Umbilical cord (tissue), 2 donors: Measurements from ENCODE around the gene MORN3. TPM values are rescaled to one million over a fixed set of nuclear protein-coding genes. Genes with fewer than 3 reads are reported as not detected.
A peak's percentile ranks its signal among the peaks of the same experiment; 100 is the strongest.
"Not testable (repeated sequence)": the region's sequence is repeated elsewhere in the genome, so short reads cannot be mapped to it uniquely, and the experiment has no call there.

Source experiments
- DNase-seq: peaks from one replicate; pipeline ENCODE4 v3.0.0-alpha.2; 2015; ENCODE audit warnings: low spot score
- total RNA-seq: library from RNA; depleted of rRNA; stranded (reverse); fragments of >200 nt; gene quantifications from one replicate; pipeline ENCODE4 v1.2.3, GENCODE V29; 2014; ENCODE audit warnings: low replicate concordance; ENCODE audit not compliant: insufficient read depth

The MORN3 gene
- total RNA-seq, 1 donor from 2014 or later, result 1.9 TPM

DNA sequence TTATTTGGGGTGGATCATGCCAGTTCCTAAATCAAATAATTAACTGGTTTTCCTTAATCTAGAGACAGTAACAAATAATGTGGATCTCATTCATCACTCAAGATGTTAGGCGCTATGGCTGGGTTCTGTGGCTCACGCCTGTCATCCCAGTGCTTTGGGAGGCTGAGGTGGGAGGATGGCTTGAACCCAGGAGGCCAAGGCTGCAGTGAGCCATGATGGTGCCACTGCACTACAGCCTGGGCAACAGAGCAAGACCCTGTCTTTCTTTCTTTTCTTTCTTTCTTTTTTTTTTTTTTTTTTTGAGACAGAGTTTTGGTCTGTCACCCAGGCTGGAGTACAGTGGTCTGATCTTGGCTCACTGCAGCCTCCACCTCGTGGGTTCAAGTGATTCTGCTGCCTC lies 23.3 kb upstream of the MORN3 start:
- not testable (repeated sequence) for DNase-seq

DNA sequence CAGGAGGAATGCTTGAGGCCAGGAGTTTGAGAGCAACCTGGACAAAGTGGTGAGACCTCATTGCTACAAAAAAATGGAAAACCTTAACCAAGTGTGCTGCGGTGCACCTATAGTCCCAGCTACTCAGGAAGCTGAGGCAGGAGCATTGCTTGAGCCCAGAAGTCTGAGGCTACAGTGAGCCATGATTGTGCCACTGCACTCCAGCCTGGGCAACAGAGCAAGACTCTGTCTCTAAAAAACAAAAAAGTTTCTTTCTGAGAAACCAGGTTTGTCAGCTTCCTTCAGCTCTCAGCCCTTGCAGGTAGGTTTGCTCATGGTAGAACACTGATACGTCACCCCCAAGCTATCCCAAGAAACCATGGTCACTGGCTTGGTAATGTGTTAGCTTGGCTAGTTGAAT lies 20.0 kb upstream of the MORN3 start:
- DNase-seq, result no peak

DNA sequence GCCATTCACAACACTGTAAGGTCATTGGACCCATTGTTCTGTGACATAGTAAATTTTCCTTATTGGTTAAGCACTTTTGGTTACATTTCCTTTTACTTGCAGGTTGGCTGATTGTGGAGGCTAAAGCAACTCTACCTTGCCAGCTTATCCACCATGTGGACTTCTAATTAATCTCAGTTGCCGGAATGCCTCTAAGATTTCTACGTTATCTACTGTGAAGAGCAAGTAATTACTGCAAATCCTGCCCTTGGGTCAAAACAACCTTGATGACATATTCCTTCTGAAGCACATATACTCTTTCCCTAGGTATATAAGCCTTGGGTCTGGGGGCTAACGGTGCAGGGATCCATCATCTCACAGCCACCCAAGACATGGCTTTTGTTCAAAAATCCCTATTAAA lies 19.5 kb upstream of the MORN3 start:
- no peak for DNase-seq

DNA sequence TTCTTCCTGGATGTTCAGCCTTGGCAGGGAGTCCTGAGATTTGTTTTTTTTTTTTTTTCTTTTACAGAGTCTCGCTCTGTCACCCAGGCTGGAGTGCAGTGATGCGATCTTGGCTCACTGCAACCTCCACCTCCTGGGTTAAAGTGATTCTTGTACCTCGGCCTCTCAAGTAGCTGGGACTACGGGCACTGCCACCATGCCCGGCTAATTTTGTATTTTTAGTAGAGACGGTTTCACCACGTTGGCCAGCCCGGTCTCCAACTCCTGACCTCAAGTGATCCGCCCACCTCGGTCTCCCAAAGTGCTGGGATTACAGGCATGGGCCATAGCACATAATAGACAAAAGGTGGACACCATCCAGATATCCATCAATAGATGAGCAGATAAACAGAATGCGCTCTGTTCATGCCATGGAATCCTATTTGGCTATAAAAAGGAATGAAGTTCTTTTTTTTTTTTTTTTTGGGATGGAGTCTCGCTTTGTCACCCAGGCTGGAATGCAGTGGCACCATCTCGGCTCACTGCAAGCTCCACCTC lies 10.3 kb upstream of the MORN3 start:
- not testable (repeated sequence) for DNase-seq

DNA sequence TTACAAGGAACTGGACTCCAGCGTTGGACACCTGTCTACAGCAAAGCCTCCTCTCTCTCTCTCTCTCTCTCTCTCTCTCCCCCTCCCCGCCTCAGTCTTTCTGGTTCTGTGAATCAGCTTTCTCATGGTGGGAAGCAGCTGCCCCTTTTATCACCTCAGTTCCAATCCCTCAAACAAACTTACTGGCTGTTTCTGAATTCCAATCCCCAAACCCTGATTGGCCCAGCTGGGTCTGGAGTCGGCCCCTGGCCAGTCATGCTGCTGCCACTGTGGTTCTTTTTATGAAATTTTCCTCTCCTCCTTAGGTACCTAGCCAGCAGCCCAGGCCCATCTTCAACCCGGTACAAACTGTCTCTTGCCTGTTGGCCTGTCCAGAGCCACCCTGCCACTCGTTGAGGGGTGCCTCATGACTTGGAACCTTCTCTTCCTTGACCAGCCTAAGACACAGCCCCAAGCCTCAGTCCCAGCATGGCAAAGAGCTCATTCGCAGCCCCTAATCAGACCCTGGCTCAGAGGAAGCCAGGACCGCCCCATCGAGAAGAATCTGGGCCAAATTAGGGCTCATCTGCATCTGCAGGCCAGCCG lies 9.4 kb upstream of the MORN3 start:
- DNase-seq, result peak; percentile 47

DNA sequence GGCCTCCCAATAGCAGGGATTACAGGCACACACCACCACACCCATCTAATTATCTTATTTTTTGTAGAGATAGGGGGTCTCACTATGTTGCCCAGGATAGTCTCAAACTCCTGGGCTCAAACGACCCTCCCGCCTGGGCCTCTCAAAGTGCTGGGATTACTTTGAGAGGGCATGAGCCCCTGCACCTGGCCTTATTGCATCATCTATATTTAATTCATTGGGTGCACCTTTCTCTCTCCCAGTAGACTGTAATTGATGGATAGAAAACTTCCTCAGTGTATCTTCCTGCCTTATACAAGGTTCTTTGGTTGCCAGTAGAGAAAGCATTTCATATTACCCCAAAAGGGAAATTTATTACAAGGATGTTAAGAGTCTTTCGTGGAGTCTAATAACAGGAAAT lies 8.9 kb upstream of the MORN3 start:
- DNase-seq, result no peak

DNA sequence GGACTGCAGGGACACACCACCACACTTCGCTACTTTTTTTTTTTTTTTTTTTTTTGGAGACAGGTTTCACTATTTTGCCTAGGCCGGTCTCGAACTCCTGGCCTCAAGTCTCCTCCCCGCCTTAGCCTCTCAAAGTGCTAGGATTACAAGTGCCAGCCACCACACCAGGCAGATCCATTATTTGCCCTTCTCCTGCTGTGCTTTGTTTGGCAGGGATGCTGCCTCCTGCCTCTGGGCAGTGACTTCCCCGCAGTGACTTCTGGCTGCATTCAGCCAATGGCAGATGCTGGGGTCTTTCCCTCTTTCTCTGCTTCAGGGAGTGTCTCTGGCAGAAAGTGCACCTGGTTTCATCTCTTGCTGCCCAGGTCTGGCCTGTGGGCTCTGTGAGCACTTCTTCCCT lies 6.7 kb upstream of the MORN3 start:
- no peak for DNase-seq

DNA sequence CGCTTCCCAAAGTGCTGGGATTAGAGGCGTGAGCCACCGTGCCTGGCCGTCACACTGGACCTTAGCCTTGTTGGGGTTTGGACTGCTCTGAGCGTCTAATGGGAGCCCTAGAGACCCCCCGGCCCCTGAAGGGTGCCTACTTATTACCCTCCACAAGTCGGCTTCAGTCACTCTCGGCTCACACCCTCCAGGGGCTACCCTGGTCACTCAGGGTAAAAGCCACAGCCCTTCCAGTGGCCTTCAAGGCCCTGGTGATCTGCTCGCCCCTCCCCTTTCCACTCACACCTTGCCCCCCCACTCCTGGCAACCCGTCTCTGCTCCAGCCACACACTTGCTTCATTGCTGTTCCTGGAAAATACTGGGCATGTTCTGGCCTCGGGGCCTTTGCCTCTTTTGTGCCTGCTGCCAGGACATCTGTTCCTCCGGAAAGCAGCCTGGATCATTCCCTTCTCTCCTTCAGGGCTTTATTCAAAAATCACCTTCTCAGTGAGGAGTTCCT lies 3.6 kb upstream of the MORN3 start:
- no peak for DNase-seq

DNA sequence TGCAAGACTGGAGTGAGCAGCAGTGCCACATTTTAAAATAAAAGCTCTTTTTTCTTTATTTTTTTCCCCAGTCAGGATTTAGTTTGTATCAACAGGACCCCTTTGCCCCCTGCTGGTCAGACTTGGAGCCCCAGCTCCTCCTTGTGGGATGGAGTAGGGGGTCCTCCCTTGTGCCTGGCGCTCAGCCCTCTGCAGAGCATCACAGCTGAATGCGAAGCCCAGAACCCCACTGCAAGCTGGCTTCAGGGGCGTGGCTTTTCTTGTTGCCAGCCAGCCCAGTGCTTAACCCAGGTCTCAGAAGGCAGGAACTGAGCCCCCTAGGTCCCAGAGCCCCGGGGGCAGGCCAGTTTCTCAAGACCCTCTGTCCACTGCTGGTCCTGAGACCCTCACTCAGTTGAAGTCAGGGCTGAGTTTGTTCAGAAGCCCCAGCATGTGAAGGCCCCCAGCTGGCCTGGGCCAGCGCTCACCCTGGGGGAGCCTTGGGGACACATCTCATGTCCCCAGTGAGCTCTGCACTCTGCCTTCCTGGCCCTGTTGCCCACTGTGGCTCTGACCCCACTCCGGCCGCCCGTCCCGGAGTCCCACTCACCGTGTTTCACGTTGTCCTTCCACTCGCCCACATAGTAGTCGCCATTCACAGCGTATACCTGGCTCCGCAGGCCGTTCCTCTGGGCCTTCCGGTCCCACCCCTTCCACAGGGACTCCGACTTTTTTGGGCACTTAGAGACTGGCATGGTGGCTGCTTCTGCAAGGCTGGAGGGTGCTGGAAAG lies 519 bp downstream of the MORN3 start:
- DNase-seq, result peak; percentile 48

DNA sequence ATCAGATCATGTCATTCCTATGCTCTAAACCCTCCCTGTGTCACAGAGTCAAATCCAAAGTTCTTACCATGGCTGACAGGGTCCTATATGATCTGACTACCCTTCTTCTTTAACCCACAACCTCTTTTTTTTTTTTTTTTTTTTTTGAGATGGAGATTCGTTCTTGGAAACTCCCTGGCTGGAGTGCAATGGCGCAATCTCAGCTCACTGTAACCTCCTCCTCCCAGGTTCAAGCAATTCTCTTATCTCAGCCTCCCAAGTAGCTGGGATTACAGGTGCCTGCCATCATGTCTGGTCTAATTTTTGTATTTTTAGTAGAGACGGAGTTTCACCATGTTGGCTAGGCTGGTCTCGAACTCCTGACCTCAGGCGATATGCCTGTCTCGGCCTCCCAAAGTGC lies 2.6 kb downstream of the MORN3 start:
- not testable (repeated sequence) for DNase-seq

DNA sequence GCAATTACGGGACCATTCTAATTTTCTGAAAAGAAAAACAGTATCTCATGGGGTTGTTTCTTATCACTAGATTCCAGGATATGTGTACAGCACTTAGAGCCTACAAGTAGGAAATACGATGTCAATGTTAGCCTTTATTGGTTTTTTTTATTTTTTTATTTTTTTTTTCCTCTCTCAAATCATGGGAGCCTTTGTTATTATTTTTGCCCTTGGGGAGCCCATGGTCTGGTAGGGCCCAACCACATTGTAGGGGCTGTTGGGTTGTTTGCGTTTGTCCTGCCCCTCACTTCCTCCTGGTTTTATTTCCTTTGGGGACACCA lies 5.9 kb downstream of the MORN3 start:
- no peak for DNase-seq

DNA sequence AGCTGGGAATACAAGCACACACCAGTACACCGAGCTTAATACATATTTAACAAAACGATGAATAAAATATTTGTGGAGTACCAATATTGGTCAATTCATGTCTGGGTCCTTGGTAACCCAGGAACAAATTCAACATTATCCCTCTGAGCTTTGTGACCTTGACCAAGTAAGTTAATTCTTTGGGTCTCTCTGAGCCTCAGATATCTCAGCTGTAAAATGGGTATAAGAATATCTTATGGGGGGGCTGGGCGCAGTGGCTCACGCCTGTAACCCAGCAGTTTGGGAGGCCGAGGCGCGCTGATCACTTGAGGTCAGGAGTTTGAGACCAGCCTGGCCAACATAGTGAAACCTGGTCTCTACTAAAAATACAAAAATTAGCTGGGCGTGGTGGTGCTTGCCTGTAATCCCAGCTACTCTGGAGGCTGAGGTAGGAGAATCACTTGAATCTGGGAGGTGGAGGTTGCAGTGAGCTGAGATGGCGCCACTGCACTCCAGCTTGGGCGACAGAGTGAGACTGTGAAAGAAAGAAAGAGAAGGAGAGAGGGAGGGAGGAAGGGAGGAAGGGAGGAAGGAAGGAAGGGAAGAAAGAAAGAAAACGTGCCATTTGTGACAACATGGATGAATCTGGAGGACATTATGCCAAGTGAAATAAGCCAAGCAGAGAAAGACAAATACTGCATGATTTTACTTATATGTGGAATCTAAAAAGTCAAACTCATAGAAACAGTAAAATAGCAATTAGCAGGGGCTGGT lies 7.9 kb downstream of the MORN3 start:
- not testable (repeated sequence) for DNase-seq

DNA sequence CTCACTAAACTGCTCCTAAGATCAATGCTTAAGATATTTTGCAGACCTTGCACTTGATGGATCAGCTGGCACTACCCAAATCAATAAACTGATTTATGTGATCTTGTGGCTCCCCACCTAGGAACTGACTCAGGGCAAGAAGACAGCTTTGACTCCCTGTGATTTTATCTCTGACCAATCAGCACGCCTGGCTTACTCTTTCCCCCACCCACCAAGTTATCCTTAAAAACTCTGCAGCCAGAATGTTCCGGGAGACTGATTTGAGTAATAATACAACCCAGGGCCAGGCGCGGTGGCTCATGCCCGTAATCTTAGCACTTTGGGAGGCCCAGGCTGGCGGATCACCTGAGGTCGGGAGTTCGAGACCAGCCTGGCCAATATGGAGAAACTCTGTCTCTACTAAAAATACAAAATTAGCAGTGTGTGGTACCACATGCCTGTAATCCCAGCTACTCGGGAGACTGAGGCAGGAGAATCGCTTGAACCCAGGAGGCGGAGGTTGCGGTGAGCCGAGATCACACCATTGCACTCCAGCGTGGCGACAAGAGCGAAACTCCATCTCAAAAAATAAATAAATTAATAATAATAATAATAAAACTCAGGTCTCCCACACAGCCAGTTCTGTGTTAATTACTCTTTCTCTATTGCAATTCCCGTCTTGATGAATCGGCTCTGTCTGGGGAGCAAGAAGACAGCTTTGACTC lies 12.0 kb downstream of the MORN3 start:
- peak; percentile 53 for DNase-seq

DNA sequence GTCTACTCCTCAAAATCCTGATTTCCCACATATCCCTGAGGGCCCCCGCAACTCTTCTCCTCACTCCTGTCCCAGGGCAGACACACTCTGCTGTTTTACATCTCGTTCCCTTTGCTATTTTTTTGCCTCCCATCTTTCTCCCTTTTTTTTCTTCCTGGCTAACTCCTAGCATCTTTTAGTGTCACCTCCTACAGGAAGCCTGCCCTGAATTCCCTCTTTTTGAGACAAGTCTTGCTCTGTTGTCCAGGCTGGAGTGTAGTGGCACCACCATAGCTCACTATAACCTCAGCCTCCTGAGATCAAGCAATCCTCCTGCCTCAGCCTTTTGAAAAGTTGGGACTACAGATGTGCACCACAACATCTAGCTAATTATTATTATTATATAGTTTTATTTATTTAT lies 13.3 kb downstream of the MORN3 start:
- no peak for DNase-seq

DNA sequence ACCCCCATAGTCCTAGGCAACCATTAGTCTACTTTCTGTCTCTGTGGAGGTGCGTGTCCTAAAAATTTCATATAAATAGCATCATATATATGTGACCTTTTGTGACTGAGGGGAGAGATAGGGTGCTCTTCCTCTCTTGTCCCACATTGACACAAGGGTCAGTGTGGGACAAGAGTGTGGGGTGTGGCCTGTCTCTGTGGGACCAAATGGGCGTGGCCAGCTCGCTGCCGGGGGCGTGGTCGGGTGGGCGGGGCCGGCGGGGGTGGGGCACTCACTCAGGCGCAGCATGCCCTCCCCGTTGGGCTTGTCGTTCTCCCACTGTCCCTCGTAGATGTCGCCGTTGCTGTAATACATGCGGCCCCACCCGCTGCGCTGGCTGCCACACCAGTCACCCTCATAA lies 15.5 kb downstream of the MORN3 start:
- DNase-seq, result no peak

DNA sequence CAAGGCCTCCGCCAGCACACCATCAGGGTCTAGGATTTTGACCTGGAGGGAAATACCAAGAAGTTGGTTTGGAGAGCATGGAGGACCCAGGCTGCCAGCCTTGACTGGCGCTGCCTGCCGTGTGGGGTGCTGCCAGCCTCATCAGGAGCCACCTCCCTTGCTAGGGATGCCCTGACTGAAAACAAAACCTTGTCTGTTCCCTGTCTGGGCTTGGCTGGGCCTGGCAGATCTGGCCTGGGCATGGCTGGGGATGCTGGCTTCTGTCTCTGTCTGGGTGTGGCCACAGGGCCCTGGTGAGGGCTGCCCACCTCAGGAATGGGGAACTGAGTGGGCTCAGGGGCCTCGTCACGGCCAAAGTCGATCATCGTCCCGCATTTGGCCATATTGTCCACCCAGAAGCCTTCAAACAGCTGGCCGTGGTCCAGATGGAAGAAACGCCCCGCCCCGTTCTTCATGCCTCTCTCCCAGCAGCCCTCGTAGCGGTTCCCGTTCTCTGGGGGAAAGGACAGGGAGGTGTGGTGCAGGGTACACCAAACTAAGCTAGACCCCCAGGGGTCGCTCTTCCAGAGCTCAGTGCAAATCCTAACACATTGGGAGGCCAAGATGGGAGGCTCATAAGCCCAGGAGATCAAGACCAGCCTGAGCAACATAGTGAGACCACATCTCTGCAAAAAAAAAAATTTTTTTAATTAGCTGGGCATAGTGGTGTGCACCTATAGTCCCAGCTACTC lies 16.5 kb downstream of the MORN3 start:
- no peak for DNase-seq

DNA sequence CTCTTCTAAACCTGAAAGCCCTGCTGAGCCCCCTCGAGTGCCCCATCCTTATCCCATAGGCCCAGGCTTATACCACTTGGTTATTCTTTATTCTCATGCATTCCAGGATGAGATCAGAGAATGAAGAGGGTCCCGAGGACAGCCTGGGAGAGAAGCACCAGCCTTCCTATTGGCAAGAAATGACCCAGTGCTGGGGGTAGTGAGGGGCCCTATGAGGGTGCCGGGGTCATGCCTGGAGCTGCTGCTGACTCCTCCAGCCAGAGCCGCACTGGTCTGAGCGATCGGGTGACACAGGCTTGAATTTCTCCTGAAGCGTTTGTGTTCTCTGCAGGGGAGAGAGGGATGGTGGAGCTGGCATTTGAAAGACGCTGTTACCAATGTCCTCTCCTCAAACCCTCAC lies 18.1 kb downstream of the MORN3 start:
- DNase-seq, result peak; percentile 36

DNA sequence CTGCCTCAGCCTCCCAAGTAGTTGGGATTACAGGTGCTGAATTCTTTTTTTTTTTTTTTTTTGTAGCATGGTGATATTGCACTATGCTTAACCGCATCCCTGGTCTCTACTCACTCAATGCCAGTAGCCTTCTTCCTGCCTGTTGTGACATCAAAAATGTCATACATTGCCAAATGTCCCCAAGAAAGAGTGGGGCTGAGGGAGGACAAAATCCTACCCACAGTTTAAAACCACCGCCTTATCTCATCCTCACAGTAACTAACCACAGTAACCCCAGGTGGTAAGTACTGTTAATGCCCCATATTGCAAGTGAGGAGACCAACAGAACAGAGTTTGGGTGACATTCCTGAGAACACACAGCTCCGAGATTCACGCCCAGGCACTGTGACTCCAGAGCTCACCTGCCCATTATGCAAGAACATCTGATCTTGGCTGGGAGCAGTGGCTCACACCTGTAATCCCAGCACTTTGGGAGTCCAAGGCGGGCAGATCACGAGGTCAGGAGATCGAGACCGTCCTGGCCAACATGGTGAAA lies 19.6 kb downstream of the MORN3 start:
- DNase-seq, result no peak

DNA sequence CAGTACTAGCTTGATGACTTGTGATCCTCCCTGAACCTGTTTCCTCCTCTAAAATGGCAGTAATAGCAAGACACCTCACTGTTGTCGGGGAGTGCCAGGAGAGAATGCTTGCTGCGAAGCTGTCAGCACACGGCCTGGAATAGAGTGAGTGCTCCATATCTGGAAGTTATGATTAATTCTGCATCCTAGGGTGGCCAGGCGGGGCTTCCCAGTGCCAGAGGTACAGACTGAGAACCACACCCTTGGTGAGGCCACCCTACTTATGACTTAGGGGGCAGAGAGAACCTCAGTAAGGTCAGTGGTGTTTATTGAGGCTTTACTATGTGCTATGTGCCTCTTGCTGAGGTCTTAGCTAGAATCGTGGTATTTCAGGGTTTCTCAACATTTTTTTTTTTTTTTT lies 20.1 kb downstream of the MORN3 start:
- DNase-seq, result no peak

DNA sequence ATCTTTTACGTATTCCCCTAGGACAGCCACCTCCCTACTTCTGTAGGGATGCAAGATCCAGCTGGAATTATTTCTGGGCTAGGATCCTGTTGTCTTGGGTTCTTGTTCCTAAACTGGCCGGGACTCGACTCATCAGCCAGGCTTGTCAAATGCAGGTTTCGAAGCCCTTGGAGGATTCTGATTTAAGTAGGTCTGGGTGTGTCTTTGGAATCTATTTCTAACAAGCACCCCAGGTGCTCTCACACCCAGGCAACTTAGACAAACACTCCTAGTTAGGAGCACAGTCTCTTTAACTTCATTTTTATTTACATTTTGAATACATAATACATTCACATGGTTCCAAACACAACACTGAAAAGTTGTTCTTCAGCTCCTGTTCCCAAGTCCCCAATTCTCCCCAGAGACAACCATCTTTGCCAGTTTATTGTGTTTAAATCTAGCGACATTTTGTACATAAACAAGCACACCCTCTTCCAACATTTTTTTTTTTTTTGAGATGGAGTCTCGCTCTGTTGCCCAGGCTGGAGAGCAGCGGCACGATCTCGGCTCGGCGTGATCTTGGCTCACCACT lies 20.9 kb downstream of the MORN3 start:
- no peak for DNase-seq

DNA sequence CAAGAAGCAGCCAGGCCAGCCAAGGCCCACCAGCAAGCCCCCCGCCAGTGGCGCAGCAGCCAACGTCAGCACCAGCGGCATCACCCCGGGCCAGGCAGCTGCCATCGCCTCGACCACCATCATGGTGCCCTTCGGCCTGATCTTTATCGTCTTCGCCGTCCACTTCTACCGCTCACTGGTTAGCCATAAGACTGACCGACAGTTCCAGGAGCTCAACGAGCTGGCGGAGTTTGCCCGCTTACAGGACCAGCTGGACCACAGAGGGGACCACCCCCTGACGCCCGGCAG lies 28.2 kb downstream of the MORN3 start:
- DNase-seq, result no peak
